Neural crest cell (in vitro differentiated cells): ENCODE data around the gene ARMC9. TPM values are rescaled to one million over a fixed set of nuclear protein-coding genes. Genes with fewer than 3 reads are reported as not detected.

Experiments
- DNase-seq: peaks from one replicate; pipeline ENCODE4 v3.0.0; 2021; ENCODE audit warnings: low read depth, mixed read lengths, low spot score
- H3K27ac Mint-ChIP-seq: one replicate; pipeline ENCODE4 v1.8.0; 2021; ENCODE audit warnings: mild to moderate bottlenecking, mixed read lengths; ENCODE audit not compliant: unreplicated experiment
- H3K27me3 Mint-ChIP-seq: 2 replicates; pipeline ENCODE4 v1.8.0; 2021; ENCODE audit warnings: low read depth, mild to moderate bottlenecking, mixed read lengths
- H3K36me3 Mint-ChIP-seq: 2 replicates; pipeline ENCODE4 v1.8.0; 2021; ENCODE audit warnings: low read depth, mild to moderate bottlenecking, mixed read lengths
- H3K4me1 Mint-ChIP-seq: 2 replicates; pipeline ENCODE4 v1.8.0; 2021; ENCODE audit warnings: mixed read lengths
- H3K4me3 Mint-ChIP-seq: one replicate; pipeline ENCODE4 v1.8.0; 2021; ENCODE audit warnings: mild to moderate bottlenecking, mixed read lengths
- H3K9me3 Mint-ChIP-seq: 2 replicates; pipeline ENCODE4 v1.8.0; 2021; ENCODE audit warnings: mixed read lengths
- CTCF ChIP-seq: fragments of 200-600 bp; sonication (generic); conservative IDR thresholded peaks from 2 replicates; pipeline ENCODE4 v1.5.0; 2021; ENCODE audit warnings: antibody characterized with exemption, mild to moderate bottlenecking
- total RNA-seq: library from RNA; stranded (reverse); gene quantifications from 2 replicates; pipeline ENCODE4 v1.2.1, GENCODE V29; 2021

The ARMC9 gene
- total RNA-seq, 1 donor from 2014 or later = 35.0 TPM

DNA sequence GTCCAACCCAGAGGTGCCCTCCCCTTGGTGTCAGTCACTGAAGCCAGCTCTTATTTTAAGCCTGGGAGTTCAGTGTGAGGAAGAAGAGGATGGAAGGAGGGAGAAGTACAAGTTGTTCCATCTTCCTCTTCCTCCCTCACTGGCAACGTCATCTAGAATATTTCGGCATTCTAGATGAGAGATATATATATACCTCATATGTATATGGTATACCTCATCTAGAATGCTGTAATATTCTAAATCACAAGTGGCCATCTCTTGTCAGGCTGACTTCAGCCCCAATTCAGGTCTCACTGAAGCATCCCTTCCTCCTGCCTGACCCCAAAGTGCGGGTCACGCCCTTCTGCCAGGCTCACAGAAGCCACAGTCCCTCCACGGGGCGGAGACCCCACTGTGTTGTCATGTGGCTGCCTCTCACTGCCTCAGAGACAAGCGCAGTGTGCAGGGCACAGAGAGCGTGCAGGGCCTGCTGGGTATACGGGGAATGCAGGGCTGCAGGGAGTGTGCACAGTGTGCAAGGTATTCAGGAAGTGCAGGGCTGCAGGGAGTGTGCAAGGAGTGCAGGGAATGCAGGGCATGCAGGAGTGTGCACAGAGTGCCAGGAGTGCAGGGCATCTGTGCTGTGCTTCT lies 164.2 kb downstream of the ARMC9 start:
- peaks cover 2% of the 10 kb centered on the region for H3K36me3 Mint-ChIP-seq
- H3K27ac Mint-ChIP-seq = peak overlapping the region; percentile 57
- H3K4me3 Mint-ChIP-seq = no peak overlapping the region
- peaks cover 29% of the 10 kb centered on the region for H3K4me1 Mint-ChIP-seq
- DNase-seq = no peak
- TF ChIP-seq CTCF = no peak
- no peaks in the 10 kb centered on the region for H3K9me3 Mint-ChIP-seq
- no peaks in the 10 kb centered on the region for H3K27me3 Mint-ChIP-seq

GRCh38 chr2:231364061-231364460 lies 165.6 kb downstream of the ARMC9 start:
- no peaks in the 10 kb centered on the region for H3K9me3 Mint-ChIP-seq
- no peak for DNase-seq
- H3K4me3 Mint-ChIP-seq = no peak overlapping the region
- H3K27ac Mint-ChIP-seq = peak overlapping the region; percentile 83
- H3K4me1 Mint-ChIP-seq = peaks cover 34% of the 10 kb centered on the region
- no peaks in the 10 kb centered on the region for H3K27me3 Mint-ChIP-seq
- peaks cover 5% of the 10 kb centered on the region for H3K36me3 Mint-ChIP-seq
- TF ChIP-seq CTCF = no peak

DNA sequence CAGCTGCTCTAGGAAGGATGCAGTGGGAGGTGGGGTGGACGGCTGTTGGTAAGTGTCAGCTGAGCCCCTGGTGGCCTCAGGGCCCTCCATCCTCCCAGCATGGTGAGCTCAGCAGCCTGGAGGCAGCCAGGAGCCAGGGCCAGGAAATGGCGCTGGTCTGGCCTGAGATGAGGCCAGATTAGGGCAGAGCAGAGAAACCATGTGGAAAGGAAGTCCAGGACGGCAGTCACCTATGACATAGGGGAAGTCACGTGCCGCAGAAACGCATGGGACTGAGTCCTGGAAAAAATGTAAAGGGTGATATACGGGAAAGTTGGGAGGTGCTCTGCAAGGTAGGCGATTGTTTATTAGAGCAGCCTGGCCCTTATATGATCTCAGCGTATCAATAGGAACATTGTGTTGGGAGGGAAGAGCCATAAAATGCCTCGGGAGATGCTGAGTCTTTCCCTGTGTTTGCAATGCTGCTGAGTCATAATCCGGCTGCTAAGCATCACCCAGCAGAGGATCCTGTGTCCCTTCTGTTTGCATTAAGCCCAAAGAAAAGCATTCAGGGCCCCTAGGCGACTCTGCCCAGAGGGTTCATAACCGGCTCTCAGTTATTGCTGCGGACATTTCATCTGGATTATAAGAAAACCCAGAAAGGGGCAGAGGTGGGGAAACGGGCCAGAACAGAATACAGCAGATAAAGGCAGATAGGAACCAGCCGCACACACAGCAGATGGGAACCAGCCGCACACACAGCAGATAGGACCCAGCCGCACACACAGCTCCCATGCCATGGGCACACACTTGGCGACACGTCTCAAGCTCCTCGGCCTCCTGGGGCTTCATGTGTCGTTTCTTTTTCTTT lies 166.8 kb downstream of the ARMC9 start:
- Mint-ChIP-seq H3K4me3 (peak overlapping the region; percentile 44), H3K27ac (peak overlapping the region; percentile 96), H3K27me3 (no peaks in the 10 kb centered on the region), H3K36me3 (peaks cover 5% of the 10 kb centered on the region), H3K4me1 (peaks cover 36% of the 10 kb centered on the region), H3K9me3 (no peaks in the 10 kb centered on the region)
- peak; percentile 23 for DNase-seq
- no peak for TF ChIP-seq CTCF

DNA sequence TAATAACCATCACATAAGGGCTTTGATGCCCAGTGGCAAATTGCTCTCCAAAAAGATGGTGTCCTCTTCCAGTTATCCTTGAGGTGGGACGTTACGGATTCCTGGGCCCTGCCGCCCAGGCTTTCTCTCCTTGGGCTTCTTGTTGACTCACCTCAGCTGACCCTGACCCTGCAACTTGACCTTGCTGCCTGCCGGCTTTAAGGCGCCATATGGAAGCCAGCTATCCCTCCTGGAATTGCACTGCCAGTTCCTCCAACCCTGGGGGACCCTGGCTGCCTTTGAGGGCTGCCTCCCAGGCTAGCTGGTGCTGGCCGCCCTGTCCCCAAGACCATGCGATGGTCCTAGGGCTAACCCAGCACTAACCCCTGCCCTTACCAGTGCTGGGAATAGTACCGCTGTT lies 168.7 kb downstream of the ARMC9 start:
- Mint-ChIP-seq H3K4me1 (peaks cover 40% of the 10 kb centered on the region), H3K27ac (no peak overlapping the region), H3K27me3 (no peaks in the 10 kb centered on the region), H3K9me3 (no peaks in the 10 kb centered on the region), H3K4me3 (no peak overlapping the region), H3K36me3 (peaks cover 5% of the 10 kb centered on the region)
- DNase-seq = no peak
- TF ChIP-seq CTCF = no peak

- TF ChIP-seq CTCF = no peak
- no peak overlapping the region for H3K27ac Mint-ChIP-seq
Observed at GRCh38 chr2:231369580-231370428, 171.4 kb downstream of the ARMC9 start.

More at GRCh38 chr2:231369580-231370428, 171.4 kb downstream of the ARMC9 start:
- Mint-ChIP-seq H3K36me3 (peaks cover 5% of the 10 kb centered on the region), H3K4me3 (no peak overlapping the region), H3K27me3 (no peaks in the 10 kb centered on the region), H3K9me3 (no peaks in the 10 kb centered on the region), H3K4me1 (peaks cover 27% of the 10 kb centered on the region)
- no peak for DNase-seq
